Caco-2 (cell line): Measurements from ENCODE around the gene CCNQ. TPM values are rescaled to one million over a fixed set of nuclear protein-coding genes. Genes with fewer than 3 reads are reported as not detected.

Experiments used
- BruUV-seq: library from RNA; stranded (reverse); fragments of 400-500 nt; replicated peaks from 2 replicates; lab custom pipeline; 2021; lab: Mats Ljungman, UMichigan
- CTCF ChIA-PET: fragments of 300-600 bp; sonication (Branson Sonifier 250); formaldehyde crosslinking; loops from one replicate; lab custom pipeline; 2022; ENCODE audit warnings: antibody characterized with exemption; lab: Charles Lee
- POLR2A ChIA-PET: fragments of 300-600 bp; sonication (Branson Sonifier 250); formaldehyde crosslinking; loops from one replicate; lab custom pipeline; 2022; ENCODE audit warnings: antibody characterized with exemption; lab: Charles Lee
- DNase-seq, 2 experiments: peaks; one replicate each; pipeline versions ENCODE4 v3.0.0 to v3.0.0-alpha.2; 2020 to 2022
- H3K27me3 ChIP-seq: replicated peaks from 2 replicates; pipeline ENCODE4 v1.6.0; 2011; ENCODE audit warnings: low read length; ENCODE audit not compliant: control insufficient read depth, insufficient read depth
- H3K36me3 ChIP-seq: 2 replicates; pipeline ENCODE4 v1.5.1; 2011; ENCODE audit warnings: low read length; ENCODE audit not compliant: control insufficient read depth, insufficient read depth
- H3K4me1 ChIP-seq: fragments of 250-450 bp; sonication (Bioruptor Pico); 2 replicates; pipeline ENCODE4 v1.5.1; 2020; ENCODE audit warnings: mild to moderate bottlenecking
- H3K4me3 ChIP-seq: 2 replicates; pipeline ENCODE4 v1.5.1; 2011; ENCODE audit warnings: low read depth, mild to moderate bottlenecking, control low read depth, low read length
- H3K9me3 ChIP-seq: fragments of 250-450 bp; sonication (Bioruptor Pico); 2 replicates; pipeline ENCODE4 v1.5.1; 2020; ENCODE audit warnings: mild to moderate bottlenecking, moderate library complexity
- H3K27ac Mint-ChIP-seq: one replicate; pipeline ENCODE4 v1.8.0; 2022; ENCODE audit warnings: mixed read lengths; ENCODE audit not compliant: unreplicated experiment
- H3K27me3 Mint-ChIP-seq: one replicate; pipeline ENCODE4 v1.8.0; 2022; ENCODE audit warnings: mixed read lengths; ENCODE audit not compliant: insufficient read depth, unreplicated experiment
- H3K36me3 Mint-ChIP-seq: one replicate; pipeline ENCODE4 v1.8.0; 2022; ENCODE audit warnings: mild to moderate bottlenecking, mixed read lengths; ENCODE audit not compliant: insufficient read depth, unreplicated experiment
- H3K4me1 Mint-ChIP-seq: one replicate; pipeline ENCODE4 v1.8.0; 2022; ENCODE audit warnings: low read depth, mixed read lengths; ENCODE audit not compliant: unreplicated experiment
- H3K4me3 Mint-ChIP-seq: one replicate; pipeline ENCODE4 v1.8.0; 2022; ENCODE audit warnings: mild to moderate bottlenecking, moderate library complexity, mixed read lengths; ENCODE audit not compliant: unreplicated experiment
- H3K9me3 Mint-ChIP-seq: one replicate; pipeline ENCODE4 v1.8.0; 2022; ENCODE audit warnings: mixed read lengths; ENCODE audit not compliant: unreplicated experiment
- intact Hi-C: fragments of 100-400 bp; cut with micrococcal nuclease; formaldehyde crosslinking; loops from one replicate; pipeline ENCODE4 v1.10.0; 2022; ENCODE audit not compliant: unreplicated experiment
- total RNA-seq: library from RNA; stranded (reverse); gene quantifications from 2 replicates; pipeline ENCODE4 v1.2.3, GENCODE V29; 2022
- TF ChIP-seq, protein P1 (sequence below), 2 experiments: fragments of 200-600 bp in 1 of 2; IDR thresholded peaks; 1 replicate in 1 of 2; 2 replicates in 1 of 2; pipeline versions ENCODE4 v1.5.1 to v1.8.0; 2011 to 2022; ENCODE audit warnings: antibody characterized with exemption in 1 of 2, control low read depth in 1 of 2, inconsistent platforms in 1 of 2, low read depth in 1 of 2, low read length in 1 of 2, mild to moderate bottlenecking in 1 of 2, moderate library complexity in 1 of 2; ENCODE audit not compliant: insufficient read depth in 1 of 2, severe bottlenecking in 1 of 2, unreplicated experiment in 1 of 2

The CCNQ gene
- total RNA-seq, 1 experiment from 2014 or later: 23.8 TPM

DNA sequence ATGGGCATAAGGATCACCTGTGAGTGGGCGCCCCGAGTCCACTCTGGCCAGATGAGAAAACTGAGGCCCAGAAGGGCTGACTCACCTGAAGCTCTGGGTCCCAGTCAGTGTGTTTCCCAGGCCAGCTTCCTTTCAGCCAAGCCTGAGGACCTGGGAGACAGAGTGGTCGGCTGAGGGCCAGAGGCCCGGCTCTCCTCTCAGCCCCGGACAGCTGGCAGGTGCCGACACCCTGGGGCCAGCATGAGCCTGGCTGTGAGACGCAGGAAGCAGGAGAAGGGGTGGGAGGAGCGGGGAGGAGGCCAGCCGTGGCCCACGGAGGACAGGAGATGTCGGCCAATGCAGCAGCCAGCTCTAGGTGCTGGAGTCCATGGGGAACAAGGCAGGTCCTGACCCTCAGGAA, 52.6 kb downstream of the CCNQ start:
- no peak for DNase-seq
- BruUV-seq: no TSS peak
- ChIA-PET POLR2A (no interaction called here), CTCF (interaction anchor here (0.5 kb wide), 1 partner anchor 14 kb away, joined by 3 read pairs; no protein-coding TSS in a partner anchor)
- H3K36me3 Mint-ChIP-seq: no peaks in the 10 kb centered on the region
- no peaks in the 10 kb centered on the region for H3K36me3 ChIP-seq
- no peaks in the 10 kb centered on the region for H3K4me1 Mint-ChIP-seq
- H3K4me3 ChIP-seq: no peak overlapping the region
- H3K27me3 ChIP-seq: no peaks in the 10 kb centered on the region
- no peaks in the 10 kb centered on the region for H3K27me3 Mint-ChIP-seq
- H3K9me3 Mint-ChIP-seq: no peaks in the 10 kb centered on the region
- H3K9me3 ChIP-seq: no peaks in the 10 kb centered on the region
- TF ChIP-seq, protein P1, sequence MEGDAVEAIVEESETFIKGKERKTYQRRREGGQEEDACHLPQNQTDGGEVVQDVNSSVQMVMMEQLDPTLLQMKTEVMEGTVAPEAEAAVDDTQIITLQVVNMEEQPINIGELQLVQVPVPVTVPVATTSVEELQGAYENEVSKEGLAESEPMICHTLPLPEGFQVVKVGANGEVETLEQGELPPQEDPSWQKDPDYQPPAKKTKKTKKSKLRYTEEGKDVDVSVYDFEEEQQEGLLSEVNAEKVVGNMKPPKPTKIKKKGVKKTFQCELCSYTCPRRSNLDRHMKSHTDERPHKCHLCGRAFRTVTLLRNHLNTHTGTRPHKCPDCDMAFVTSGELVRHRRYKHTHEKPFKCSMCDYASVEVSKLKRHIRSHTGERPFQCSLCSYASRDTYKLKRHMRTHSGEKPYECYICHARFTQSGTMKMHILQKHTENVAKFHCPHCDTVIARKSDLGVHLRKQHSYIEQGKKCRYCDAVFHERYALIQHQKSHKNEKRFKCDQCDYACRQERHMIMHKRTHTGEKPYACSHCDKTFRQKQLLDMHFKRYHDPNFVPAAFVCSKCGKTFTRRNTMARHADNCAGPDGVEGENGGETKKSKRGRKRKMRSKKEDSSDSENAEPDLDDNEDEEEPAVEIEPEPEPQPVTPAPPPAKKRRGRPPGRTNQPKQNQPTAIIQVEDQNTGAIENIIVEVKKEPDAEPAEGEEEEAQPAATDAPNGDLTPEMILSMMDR (IDR thresholded peaks at IDR 0.05; ENCODE audit: insufficient read depth in 1 of 2, low read depth in 1 of 2, low read length in 1 of 2, severe bottlenecking in 1 of 2, unreplicated experiment in 1 of 2): no peak
- no peak overlapping the region for H3K4me3 Mint-ChIP-seq
- H3K27ac Mint-ChIP-seq: no peak overlapping the region
- no peaks in the 10 kb centered on the region for H3K4me1 ChIP-seq
- intact Hi-C loops: no loop called here

DNA sequence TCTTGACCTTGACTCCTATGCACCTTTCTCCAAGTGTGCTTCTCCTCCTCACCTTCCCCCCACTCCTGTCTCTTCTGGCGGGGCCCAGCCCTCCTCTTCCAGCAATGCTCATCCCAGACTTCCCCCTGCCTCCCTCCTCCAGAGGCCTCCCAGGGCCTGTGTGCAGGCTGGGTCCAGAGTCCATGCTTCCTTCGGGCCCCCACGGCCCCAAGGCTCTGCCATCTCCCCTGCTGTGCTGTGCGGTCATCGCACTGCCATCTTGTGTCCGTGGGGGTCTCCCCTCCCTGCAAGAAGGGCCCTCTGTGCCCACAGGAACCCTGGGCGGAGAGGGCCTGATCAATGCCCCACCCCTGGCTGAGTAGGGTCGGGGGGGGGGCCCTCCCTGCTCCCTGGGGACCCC, 54.2 kb downstream of the CCNQ start:
- H3K27me3 ChIP-seq: no peaks in the 10 kb centered on the region
- H3K4me1 ChIP-seq: no peaks in the 10 kb centered on the region
- ChIA-PET POLR2A (no interaction called here), CTCF (no interaction called here)
- H3K27me3 Mint-ChIP-seq: no peaks in the 10 kb centered on the region
- no peak for DNase-seq
- no peak overlapping the region for H3K27ac Mint-ChIP-seq
- intact Hi-C loops: no loop called here
- TF ChIP-seq, protein P1 (IDR thresholded peaks at IDR 0.05; ENCODE audit: insufficient read depth in 1 of 2, low read depth in 1 of 2, low read length in 1 of 2, severe bottlenecking in 1 of 2, unreplicated experiment in 1 of 2): no peak
- H3K9me3 Mint-ChIP-seq: no peaks in the 10 kb centered on the region
- H3K4me3 Mint-ChIP-seq: no peak overlapping the region
- H3K4me3 ChIP-seq: no peak overlapping the region
- no TSS peak for BruUV-seq
- H3K9me3 ChIP-seq: no peaks in the 10 kb centered on the region
- H3K36me3 ChIP-seq: no peaks in the 10 kb centered on the region
- H3K4me1 Mint-ChIP-seq: no peaks in the 10 kb centered on the region
- no peaks in the 10 kb centered on the region for H3K36me3 Mint-ChIP-seq

DNA sequence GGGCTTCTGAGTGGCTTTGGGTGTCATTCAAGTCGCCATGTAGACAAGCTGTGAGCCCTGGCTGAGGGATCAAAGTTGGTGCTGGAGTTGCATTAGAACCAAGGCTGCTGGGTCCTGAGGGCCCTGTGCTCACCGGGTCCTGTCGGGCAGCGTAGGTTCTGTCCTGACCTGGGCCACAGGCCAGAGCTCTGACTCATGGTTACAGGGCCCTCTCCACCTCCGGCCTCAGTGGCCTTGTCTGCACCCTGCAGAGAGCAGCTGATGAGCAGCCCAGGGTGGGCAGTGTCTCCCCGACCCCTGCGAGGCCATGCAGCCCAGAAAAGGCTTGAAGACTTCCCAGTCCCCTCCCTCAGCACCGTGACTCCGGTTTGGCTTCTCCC, 59.0 kb downstream of the CCNQ start:
- CTCF ChIA-PET: interaction anchor here (0.9 to 1.6 kb wide), 6 partner anchors 8 to 128 kb away, joined by 3 to 22 read pairs (median 4); no protein-coding TSS in a partner anchor
- no peaks in the 10 kb centered on the region for H3K36me3 Mint-ChIP-seq
- TF ChIP-seq, protein P1 (IDR thresholded peaks at IDR 0.05; ENCODE audit: insufficient read depth in 1 of 2, low read depth in 1 of 2, low read length in 1 of 2, severe bottlenecking in 1 of 2, unreplicated experiment in 1 of 2): no peak
- H3K36me3 ChIP-seq: no peaks in the 10 kb centered on the region
- H3K4me3 ChIP-seq: no peak overlapping the region
- H3K27ac Mint-ChIP-seq: no peak overlapping the region
- intact Hi-C loops: loop anchor here (1.0 kb wide), 1 partner anchor 128 kb away; no protein-coding TSS in a partner anchor
- BruUV-seq: no TSS peak
- H3K27me3 Mint-ChIP-seq: no peaks in the 10 kb centered on the region
- no peaks in the 10 kb centered on the region for H3K4me1 Mint-ChIP-seq
- H3K9me3 ChIP-seq: no peaks in the 10 kb centered on the region
- no peak overlapping the region for H3K4me3 Mint-ChIP-seq
- no peaks in the 10 kb centered on the region for H3K4me1 ChIP-seq
- no peaks in the 10 kb centered on the region for H3K27me3 ChIP-seq
- DNase-seq: no peak
- POLR2A ChIA-PET: no interaction called here
- H3K9me3 Mint-ChIP-seq: no peaks in the 10 kb centered on the region
